GM12801 (cell line): Measurements from ENCODE around the gene MICAL3.

Source experiments
- TF ChIP-seq, protein P1 (sequence below): IDR thresholded peaks from one replicate; pipeline ENCODE4 v1.5.1; 2011; ENCODE audit warnings: control low read depth; ENCODE audit not compliant: insufficient read length; ENCODE audit errors: extremely low read depth

MICAL3 gene

DNA sequence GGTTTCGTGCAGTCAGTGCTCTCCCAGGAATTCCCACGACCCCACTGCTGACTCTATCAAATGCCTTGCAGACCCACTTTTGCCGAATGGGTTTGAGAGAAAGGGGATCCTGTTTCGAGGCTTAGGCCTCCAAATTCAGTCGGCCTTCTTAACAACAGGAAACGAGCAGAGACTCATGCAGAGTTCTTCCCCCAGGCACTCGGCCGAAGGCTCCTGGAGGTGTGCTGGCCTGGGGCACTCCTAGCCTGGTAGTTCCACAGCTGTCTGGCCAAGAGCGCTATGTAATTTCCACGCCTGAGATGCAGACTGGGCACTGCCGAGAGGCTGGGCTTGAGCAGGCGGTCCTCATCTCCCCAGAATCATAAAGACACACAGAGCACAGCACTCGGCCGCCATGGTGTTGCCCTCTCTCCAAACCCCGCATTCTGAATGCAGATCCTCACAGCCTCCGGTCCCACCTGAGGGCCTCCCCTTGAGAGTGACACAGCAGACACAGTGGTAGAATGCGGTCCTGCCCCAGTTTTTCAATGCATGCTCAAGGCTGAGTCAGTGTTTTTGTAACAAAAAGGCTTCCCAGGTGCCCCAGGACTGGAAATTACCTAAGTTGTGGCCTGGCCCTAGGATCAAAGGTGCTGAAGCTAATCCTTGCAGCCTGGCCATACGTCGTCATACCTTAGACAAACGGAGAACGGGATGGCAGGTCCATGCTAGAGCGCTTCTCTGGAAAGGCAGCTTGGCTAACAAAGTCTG, 219.9 kb downstream of the MICAL3 start:
- TF ChIP-seq, protein P1, sequence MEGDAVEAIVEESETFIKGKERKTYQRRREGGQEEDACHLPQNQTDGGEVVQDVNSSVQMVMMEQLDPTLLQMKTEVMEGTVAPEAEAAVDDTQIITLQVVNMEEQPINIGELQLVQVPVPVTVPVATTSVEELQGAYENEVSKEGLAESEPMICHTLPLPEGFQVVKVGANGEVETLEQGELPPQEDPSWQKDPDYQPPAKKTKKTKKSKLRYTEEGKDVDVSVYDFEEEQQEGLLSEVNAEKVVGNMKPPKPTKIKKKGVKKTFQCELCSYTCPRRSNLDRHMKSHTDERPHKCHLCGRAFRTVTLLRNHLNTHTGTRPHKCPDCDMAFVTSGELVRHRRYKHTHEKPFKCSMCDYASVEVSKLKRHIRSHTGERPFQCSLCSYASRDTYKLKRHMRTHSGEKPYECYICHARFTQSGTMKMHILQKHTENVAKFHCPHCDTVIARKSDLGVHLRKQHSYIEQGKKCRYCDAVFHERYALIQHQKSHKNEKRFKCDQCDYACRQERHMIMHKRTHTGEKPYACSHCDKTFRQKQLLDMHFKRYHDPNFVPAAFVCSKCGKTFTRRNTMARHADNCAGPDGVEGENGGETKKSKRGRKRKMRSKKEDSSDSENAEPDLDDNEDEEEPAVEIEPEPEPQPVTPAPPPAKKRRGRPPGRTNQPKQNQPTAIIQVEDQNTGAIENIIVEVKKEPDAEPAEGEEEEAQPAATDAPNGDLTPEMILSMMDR: no peak

DNA sequence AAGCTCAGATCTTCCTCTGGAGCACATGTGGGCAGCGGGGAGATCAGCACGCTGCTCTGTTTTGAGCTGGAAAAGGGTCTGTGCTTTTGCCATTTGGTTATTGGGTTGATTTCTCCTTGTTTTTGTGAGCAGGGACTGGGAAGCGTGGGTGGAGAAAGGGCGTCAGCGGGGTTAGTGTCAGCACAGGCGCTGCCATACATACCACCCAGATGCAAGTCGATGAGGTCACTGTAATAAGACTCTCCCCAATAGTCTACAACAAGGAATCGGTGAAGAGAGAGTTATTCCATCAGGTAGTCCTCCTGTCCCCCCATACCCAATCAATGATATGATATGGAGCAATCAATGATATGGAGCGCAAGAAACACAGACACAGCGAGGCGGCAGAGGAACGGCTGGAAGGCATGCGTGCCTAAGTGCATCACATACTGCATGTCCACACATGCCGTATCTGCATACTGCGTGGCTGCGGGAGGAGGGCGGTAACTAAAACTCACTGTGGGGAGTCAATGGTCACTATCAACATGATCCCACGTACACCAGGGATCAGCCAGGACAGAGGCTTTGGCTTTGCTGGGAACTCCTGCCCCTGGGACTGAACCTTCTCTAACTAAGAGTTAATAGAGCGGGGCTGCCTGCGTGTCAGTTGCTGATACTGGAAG, 220.6 kb downstream of the MICAL3 start:
- TF ChIP-seq, protein P1: no peak

DNA sequence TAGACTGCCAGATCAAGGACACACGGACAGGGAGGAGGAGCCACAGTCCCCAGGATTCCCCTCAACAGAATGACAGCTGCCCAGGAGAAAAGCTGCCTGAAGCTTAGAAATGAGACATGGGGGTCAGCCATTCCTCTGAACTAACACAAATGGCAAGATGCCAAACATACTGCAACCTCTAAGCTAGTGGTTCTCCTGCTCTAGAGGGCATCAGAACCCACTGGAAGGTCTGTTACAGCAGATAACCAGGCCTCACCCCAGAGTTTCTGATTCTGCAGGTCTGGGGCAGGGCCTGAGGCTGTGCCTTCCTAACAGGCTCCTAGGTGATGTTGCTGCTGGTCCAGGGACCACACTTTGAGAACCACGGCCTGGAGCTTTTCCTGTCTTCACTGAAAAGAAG, 221.5 kb downstream of the MICAL3 start:
- TF ChIP-seq, protein P1: no peak

DNA sequence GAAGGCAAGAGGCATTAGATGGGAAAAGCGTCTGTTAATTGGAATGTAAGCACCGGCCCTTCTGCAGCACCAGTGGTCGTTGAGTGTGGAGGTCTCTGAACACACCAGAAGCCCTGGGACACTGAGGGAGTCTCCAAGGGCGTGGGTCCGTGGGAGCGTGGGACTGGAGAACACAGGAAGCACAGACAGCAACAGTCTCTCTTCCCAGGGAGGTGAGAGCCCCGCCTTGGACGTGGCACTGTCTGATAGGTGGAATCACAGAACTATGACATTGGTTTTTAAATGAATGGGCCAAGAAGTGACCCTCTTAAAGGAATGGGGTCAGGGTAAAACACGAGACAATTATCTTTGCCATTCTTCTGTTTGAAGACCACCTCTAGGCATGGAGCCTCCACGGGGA, 221.9 kb downstream of the MICAL3 start:
- TF ChIP-seq, protein P1: no peak

DNA sequence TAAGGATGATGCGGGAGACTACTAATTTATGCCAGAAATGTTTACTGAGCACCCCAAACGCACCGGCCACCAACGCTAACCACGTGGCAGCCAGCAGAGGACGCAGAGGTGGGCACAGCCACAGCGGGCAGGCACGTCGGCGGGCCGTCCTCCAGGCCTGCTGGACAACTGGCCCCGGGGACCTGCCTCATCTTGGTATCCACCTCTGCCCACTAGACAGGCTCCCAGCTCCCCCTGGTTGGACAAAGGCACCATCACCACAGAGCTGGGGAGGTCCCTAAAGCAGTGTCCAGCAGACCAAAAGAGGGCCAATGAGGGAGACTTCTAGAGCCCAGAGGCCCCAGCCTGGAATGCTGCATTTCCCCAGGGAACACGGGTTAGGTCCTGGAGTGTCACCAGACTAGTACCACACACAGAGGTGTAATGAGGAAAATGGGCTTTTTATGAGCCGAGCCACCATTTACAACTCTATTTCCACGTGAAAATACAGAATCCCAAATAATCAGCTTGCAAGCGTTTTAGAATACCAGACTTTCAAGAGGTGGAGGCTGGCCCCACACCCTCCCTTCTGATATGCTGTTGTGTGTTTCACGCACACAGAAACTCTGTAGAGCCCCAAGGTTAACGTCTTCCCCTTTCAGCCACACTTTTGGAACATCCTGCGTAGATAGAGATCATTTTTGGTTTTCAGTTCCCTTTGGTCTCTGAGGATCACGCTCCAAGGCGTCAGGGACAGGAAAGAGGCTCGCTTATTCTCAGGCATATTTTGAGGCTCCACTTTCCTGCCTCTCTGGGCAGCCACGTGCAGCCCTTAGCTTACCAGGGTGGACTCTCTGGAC, 226.4 kb downstream of the MICAL3 start:
- TF ChIP-seq, protein P1: no peak

DNA sequence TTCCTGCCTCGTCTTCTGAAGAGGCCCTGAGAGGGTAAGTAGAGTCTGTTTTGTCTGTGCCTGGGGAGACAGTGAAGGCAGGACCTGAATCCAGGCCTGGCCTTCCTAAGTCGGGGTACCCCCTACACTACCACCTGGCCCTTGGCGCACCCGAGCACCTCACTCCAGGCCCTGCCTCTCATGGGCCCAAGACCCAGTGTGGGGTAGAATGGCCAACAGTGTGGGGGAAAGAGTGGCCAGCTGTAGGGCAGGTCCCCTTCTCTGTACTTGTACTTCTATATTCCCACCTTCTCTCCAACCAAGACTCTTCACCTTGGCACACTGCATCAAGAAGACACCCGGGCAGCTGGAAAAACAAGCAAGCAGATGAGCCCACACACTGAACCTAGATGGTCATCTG, 227.7 kb downstream of the MICAL3 start:
- TF ChIP-seq, protein P1: no peak
